ENCODE measurements around the gene EPN3. TPM values are rescaled to one million over a fixed set of nuclear protein-coding genes. Genes with fewer than 3 reads are reported as not detected.

The EPN3 gene
- total RNA-seq, 1 experiment from 2014 or later = 20.5 TPM

DNA sequence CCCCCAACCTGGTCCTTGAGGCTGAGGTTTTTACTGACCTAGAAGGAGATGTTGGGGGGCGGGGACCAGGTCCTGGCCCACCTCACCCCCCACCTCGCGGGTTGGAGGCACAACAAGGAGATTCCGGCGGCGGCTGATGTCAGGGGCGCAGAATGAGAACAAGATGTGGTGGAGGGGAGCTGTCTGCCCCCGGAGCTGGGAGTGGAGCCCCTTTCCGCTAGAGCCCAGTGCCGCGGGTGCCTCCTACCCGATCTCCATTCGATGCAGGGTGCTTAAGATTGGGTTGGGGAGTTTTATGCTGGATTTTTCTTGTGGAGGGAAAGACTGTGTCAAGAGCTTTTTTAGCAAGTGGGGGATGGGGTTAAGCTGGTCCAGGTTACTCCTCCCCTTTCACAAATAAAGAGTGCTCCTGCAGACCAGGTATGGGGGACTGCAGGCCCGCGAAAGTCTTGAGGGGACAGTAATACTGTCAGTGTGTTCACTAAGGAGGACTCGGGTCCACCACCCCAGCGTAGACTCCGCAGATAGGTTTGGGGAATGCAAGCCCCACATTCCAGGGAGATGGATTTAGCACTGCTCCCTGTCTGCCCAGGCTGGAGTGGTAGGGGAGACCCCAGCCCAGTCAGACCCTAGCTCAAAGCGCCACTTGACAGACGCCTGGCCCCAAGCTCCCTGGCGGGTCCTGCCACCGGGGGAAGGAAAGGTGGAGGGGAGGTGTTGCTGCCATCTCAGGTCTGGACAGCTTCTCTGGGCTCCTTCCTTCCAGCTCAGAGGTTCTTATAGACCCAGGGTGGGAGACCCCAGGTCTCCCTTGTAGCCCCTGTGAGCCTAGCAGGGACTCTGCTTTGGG is 29.9 kb downstream of the EPN3 start:
- Histone ChIP-seq H3K27me3 (ENCODE audit: low read length) (peaks cover 34% of the 10 kb centered on the region), H3K36me3 (ENCODE audit: low read depth, low read length) (no peaks in the 10 kb centered on the region)

DNA sequence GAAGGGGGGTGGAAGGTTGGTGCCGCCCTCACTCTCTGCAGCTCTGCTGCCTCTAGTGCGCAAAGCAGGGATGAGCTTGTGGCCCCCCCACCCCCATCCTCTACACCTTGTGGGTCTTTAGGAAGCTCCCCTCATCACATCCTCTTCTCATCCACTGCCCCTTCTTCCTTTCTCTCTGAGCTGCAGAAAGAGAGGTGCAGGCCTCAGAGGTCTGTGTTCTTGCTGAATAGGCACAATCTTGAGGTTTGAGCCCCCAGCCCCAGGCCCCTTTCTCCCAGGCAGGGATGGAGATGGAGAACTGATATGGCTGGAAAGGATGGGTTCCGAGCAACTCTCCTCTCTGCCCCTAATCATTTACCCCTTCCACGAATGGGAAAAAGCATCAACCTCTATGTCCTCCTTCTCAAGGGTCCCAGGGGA is 30.6 kb downstream of the EPN3 start:
- Histone ChIP-seq H3K9me2 (replicated peaks; ENCODE audit: low read length) (no peaks in the 10 kb centered on the region), H3F3A (ENCODE audit: low read length, unreplicated experiment) (no peaks in the 10 kb centered on the region), H3K79me2 (ENCODE audit: low read length) (no peaks in the 10 kb centered on the region), H3K4me3 (ENCODE audit: low read length) (no peak overlapping the region), H3K36me3 (ENCODE audit: low read depth, low read length) (no peaks in the 10 kb centered on the region), H3K27me3 (ENCODE audit: low read length) (peaks cover 34% of the 10 kb centered on the region), H3K27ac (ENCODE audit: low read length) (no peak overlapping the region), H4K20me1 (ENCODE audit: low read length) (no peaks in the 10 kb centered on the region), H3K4me2 (ENCODE audit: low read length) (no peak overlapping the region), H3K9me3 (ENCODE audit: low read length) (no peaks in the 10 kb centered on the region), H2AFZ (ENCODE audit: low read length) (no peak overlapping the region), H3K9ac (ENCODE audit: low read length) (no peak overlapping the region), H3K4me1 (ENCODE audit: insufficient read depth, low read length) (peaks cover 12% of the 10 kb centered on the region)
- no TSS peak for BruUV-seq (replicated peaks)
- ChIA-PET POLR2A (ENCODE audit: unreplicated experiment) (no interaction called here), CTCF (no interaction called here)
- TF ChIP-seq EZH2 (IDR thresholded peaks at IDR 0.05; ENCODE audit: low read length, unreplicated experiment) (no peak), EZH2phosphoT487 (IDR thresholded peaks at IDR 0.05; ENCODE audit: borderline replicate concordance, low read length) (no peak)
- TF ChIP-seq, protein P1, sequence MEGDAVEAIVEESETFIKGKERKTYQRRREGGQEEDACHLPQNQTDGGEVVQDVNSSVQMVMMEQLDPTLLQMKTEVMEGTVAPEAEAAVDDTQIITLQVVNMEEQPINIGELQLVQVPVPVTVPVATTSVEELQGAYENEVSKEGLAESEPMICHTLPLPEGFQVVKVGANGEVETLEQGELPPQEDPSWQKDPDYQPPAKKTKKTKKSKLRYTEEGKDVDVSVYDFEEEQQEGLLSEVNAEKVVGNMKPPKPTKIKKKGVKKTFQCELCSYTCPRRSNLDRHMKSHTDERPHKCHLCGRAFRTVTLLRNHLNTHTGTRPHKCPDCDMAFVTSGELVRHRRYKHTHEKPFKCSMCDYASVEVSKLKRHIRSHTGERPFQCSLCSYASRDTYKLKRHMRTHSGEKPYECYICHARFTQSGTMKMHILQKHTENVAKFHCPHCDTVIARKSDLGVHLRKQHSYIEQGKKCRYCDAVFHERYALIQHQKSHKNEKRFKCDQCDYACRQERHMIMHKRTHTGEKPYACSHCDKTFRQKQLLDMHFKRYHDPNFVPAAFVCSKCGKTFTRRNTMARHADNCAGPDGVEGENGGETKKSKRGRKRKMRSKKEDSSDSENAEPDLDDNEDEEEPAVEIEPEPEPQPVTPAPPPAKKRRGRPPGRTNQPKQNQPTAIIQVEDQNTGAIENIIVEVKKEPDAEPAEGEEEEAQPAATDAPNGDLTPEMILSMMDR (conservative IDR thresholded peaks at IDR 0.05; ENCODE audit: low read depth, low read length) = no peak
- intact Hi-C loops (cut with micrococcal nuclease) = loop anchor here (5.0 kb wide), 1 partner anchor 69 kb away; the partner anchor contains the start of gene ABCC3
- ATAC-seq (no peak), DNase-seq (no peak)

More for the DNA sequence above, 29.9 kb downstream of the EPN3 start:
- Histone ChIP-seq H3K27ac (ENCODE audit: low read length) (no peak overlapping the region), H3K9me2 (replicated peaks; ENCODE audit: low read length) (no peaks in the 10 kb centered on the region), H2AFZ (ENCODE audit: low read length) (no peak overlapping the region), H3K4me3 (ENCODE audit: low read length) (no peak overlapping the region), H3K9ac (ENCODE audit: low read length) (no peak overlapping the region), H4K20me1 (ENCODE audit: low read length) (no peaks in the 10 kb centered on the region), H3K9me3 (ENCODE audit: low read length) (no peaks in the 10 kb centered on the region), H3F3A (ENCODE audit: low read length, unreplicated experiment) (no peaks in the 10 kb centered on the region), H3K4me2 (ENCODE audit: low read length) (no peak overlapping the region), H3K4me1 (ENCODE audit: insufficient read depth, low read length) (peaks cover 12% of the 10 kb centered on the region), H3K79me2 (ENCODE audit: low read length) (no peaks in the 10 kb centered on the region)
- ATAC-seq (no peak), DNase-seq (no peak)
- TF ChIP-seq EZH2phosphoT487 (IDR thresholded peaks at IDR 0.05; ENCODE audit: borderline replicate concordance, low read length) = no peak
- TF ChIP-seq EZH2 (IDR thresholded peaks at IDR 0.05; ENCODE audit: low read length, unreplicated experiment) = no peak
- TF ChIP-seq, protein P1 (conservative IDR thresholded peaks at IDR 0.05; ENCODE audit: low read depth, low read length) = no peak
- intact Hi-C loops (cut with micrococcal nuclease) = loop anchor here (5.0 kb wide), 1 partner anchor 70 kb away; the partner anchor contains the start of gene ABCC3
- CTCF ChIA-PET = interaction anchor here (0.7 kb wide), 1 partner anchor 11 kb away, joined by 3 read pairs; no protein-coding TSS in a partner anchor
- POLR2A ChIA-PET (ENCODE audit: unreplicated experiment) = no interaction called here
- no TSS peak for BruUV-seq (replicated peaks)

DNA sequence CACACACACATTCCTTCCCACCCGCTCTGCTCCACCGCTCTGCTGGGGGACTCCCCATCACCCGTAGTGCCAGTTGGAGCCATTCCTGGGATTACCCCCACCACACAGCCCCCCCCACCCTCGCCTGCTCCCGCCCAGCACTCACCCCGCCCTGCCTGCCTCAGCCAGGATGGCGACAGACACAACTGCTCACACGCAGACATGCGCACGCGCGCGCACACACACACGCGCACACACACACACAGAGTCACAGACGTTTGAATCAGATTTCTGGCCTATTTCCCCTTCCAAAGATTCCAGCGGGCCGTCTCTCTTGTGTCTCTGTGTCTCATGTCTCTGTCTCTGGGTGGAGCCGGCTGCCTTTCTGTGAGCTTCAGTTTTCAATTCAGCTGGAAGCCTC is 32.4 kb downstream of the EPN3 start:
- Histone ChIP-seq H2AFZ (ENCODE audit: low read length) (no peak overlapping the region), H3K9ac (ENCODE audit: low read length) (no peak overlapping the region), H3K36me3 (ENCODE audit: low read depth, low read length) (no peaks in the 10 kb centered on the region), H3K4me1 (ENCODE audit: insufficient read depth, low read length) (peaks cover 10% of the 10 kb centered on the region), H3K79me2 (ENCODE audit: low read length) (no peaks in the 10 kb centered on the region), H3K27me3 (ENCODE audit: low read length) (peaks cover 34% of the 10 kb centered on the region), H3K4me3 (ENCODE audit: low read length) (no peak overlapping the region), H3K27ac (ENCODE audit: low read length) (no peak overlapping the region), H3F3A (ENCODE audit: low read length, unreplicated experiment) (no peaks in the 10 kb centered on the region), H3K4me2 (ENCODE audit: low read length) (no peak overlapping the region), H4K20me1 (ENCODE audit: low read length) (no peaks in the 10 kb centered on the region), H3K9me3 (ENCODE audit: low read length) (no peaks in the 10 kb centered on the region), H3K9me2 (replicated peaks; ENCODE audit: low read length) (no peaks in the 10 kb centered on the region)
- no peak for TF ChIP-seq EZH2 (IDR thresholded peaks at IDR 0.05; ENCODE audit: low read length, unreplicated experiment)
- no peak for TF ChIP-seq EZH2phosphoT487 (IDR thresholded peaks at IDR 0.05; ENCODE audit: borderline replicate concordance, low read length)
- TF ChIP-seq, protein P1 (conservative IDR thresholded peaks at IDR 0.05; ENCODE audit: low read depth, low read length) = no peak
- no peak for DNase-seq
- ChIA-PET CTCF (no interaction called here), POLR2A (ENCODE audit: unreplicated experiment) (no interaction called here)
- no peak for ATAC-seq
- BruUV-seq (replicated peaks) = no TSS peak
- intact Hi-C loops (cut with micrococcal nuclease) = loop anchor here (5.0 kb wide), 1 partner anchor 67 kb away; the partner anchor contains the start of gene ABCC3

All from PC-3 (cell line).